Measurements from ENCODE around the gene CRISP2. TPM values are rescaled to one million over a fixed set of nuclear protein-coding genes. Genes with fewer than 3 reads are reported as not detected.
"Not testable (repeated sequence)": the region's sequence is repeated elsewhere in the genome, so short reads cannot be mapped to it uniquely, and the experiment has no call there.

Gene CRISP2
- total RNA-seq, 4 donors from 2014 or later = not detected

GRCh38 chr6:49733680-49734079, 20.3 kb upstream of the CRISP2 start:
- DNase-seq = no peak
- no peak overlapping the region for H3K4me3 ChIP-seq
- TF ChIP-seq POLR2A (IDR thresholded peaks at IDR 0.05) = no peak
- no peak for TF ChIP-seq CTCF (IDR thresholded peaks at IDR 0.05)
- no peaks in the 10 kb centered on the region for H3K4me1 ChIP-seq
- H3K9me3 ChIP-seq = no peaks in the 10 kb centered on the region
- H3K27ac ChIP-seq = no peak overlapping the region
- H3K27me3 ChIP-seq = no peaks in the 10 kb centered on the region
- H3K36me3 ChIP-seq = no peaks in the 10 kb centered on the region
- intact Hi-C loops (cut with DNase I; ENCODE audit: low total_unique reads) = no loop called here

DNA sequence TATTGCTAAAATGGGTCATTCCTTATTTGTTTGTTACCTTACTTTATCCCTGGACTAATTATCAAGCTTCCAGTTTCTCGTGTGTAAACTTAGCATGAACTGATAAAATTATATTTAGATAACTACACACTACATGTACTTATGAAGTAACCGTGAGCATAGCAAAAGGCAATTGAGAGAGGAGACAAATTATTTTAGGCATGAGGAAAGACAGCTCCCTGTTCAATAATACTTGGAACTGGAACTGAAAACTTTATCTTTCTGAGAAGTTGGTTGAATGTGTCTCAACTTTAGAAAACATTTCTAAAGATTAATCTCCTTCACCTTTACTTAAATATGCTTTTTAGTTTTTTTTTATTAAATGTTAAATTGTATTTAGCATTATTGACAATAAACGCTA, 19.4 kb upstream of the CRISP2 start:
- no peaks in the 10 kb centered on the region for H3K36me3 ChIP-seq
- H3K4me1 ChIP-seq = no peaks in the 10 kb centered on the region
- H3K27me3 ChIP-seq = no peaks in the 10 kb centered on the region
- H3K4me3 ChIP-seq = no peak overlapping the region
- intact Hi-C loops (cut with DNase I; ENCODE audit: low total_unique reads) = no loop called here
- no peaks in the 10 kb centered on the region for H3K9me3 ChIP-seq
- no peak for DNase-seq
- no peak overlapping the region for H3K27ac ChIP-seq
- no peak for TF ChIP-seq POLR2A (IDR thresholded peaks at IDR 0.05)
- TF ChIP-seq CTCF (IDR thresholded peaks at IDR 0.05) = no peak

DNA sequence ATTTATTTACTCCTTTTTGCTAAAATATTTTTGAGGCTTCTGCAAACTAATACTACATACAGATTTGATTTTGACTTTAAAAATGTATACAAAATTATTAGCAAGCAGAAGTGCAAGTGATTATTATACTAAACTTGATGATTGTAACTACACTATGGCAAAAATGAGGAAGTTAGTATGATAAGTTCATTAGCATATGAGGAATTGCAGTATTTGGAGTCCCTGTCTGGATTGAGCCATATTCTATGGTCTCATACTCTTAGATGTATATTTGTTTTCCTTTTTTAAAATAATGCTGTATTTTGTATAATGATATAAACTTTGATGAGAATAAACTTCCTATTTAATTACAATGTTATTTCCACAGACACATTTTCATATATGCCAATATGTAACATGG, 16.9 kb upstream of the CRISP2 start:
- Histone ChIP-seq H3K36me3 (no peaks in the 10 kb centered on the region), H3K4me3 (no peak overlapping the region), H3K27me3 (no peaks in the 10 kb centered on the region), H3K27ac (no peak overlapping the region), H3K4me1 (no peaks in the 10 kb centered on the region), H3K9me3 (no peaks in the 10 kb centered on the region)
- DNase-seq = no peak
- TF ChIP-seq POLR2A (IDR thresholded peaks at IDR 0.05) = no peak
- TF ChIP-seq CTCF (IDR thresholded peaks at IDR 0.05) = no peak
- intact Hi-C loops (cut with DNase I; ENCODE audit: low total_unique reads) = no loop called here

- H3K27ac ChIP-seq; DNase-seq; H3K4me1 ChIP-seq; intact Hi-C loops (cut with DNase I; ENCODE audit: low total_unique reads); H3K36me3 ChIP-seq; H3K9me3 ChIP-seq; H3K27me3 ChIP-seq; H3K4me3 ChIP-seq: not testable (repeated sequence)
These were observed 10.6 kb upstream of the CRISP2 start for GRCh38 chr6:49723917-49724316.

- no peak overlapping the region for H3K4me3 ChIP-seq
- H3K9me3 ChIP-seq = no peaks in the 10 kb centered on the region
- no peak for DNase-seq
- H3K36me3 ChIP-seq = no peaks in the 10 kb centered on the region
- intact Hi-C loops (cut with DNase I; ENCODE audit: low total_unique reads) = no loop called here
- no peaks in the 10 kb centered on the region for H3K4me1 ChIP-seq
- H3K27me3 ChIP-seq = no peaks in the 10 kb centered on the region
- H3K27ac ChIP-seq = no peak overlapping the region
- TF ChIP-seq POLR2A (IDR thresholded peaks at IDR 0.05) (no peak), CTCF (IDR thresholded peaks at IDR 0.05) (no peak)
These were observed 8.0 kb upstream of the CRISP2 start for GRCh38 chr6:49721297-49721696.

GRCh38 chr6:49720372-49720771, 7.0 kb upstream of the CRISP2 start:
- Histone ChIP-seq H3K27ac (no peak overlapping the region), H3K4me3 (no peak overlapping the region), H3K9me3 (no peaks in the 10 kb centered on the region), H3K27me3 (no peaks in the 10 kb centered on the region), H3K36me3 (no peaks in the 10 kb centered on the region), H3K4me1 (no peaks in the 10 kb centered on the region)
- no peak for DNase-seq
- intact Hi-C loops (cut with DNase I; ENCODE audit: low total_unique reads) = no loop called here
- TF ChIP-seq CTCF (IDR thresholded peaks at IDR 0.05) = no peak
- no peak for TF ChIP-seq POLR2A (IDR thresholded peaks at IDR 0.05)
